T-cell (primary cell): Measurements from ENCODE around the gene LEMD1. TPM values are rescaled to one million over a fixed set of nuclear protein-coding genes. Genes with fewer than 3 reads are reported as not detected.
A peak's percentile ranks its signal among the peaks of the same experiment; 100 is the strongest.

Source experiments
- ATAC-seq, 4 experiments: fragments of 200-7000 bp in 3 of 4; fragments of 150-1000 bp in 1 of 4; cut with Tn5 transposase; replicated peaks in 1 of 4; 1 replicate in 3 of 4; 2 replicates in 1 of 4; pipeline ENCODE4 v1.10.0; 2021; ENCODE audit warnings: moderate library complexity in 3 of 4, mild to moderate bottlenecking in 2 of 4, moderate number of reproducible peaks in 1 of 4
- CTCF ChIA-PET, 2 donors: fragments of 300-600 bp; sonication (Branson Sonifier 250); formaldehyde crosslinking; loops; one replicate each; lab custom pipeline; 2022; ENCODE audit warnings: antibody characterized with exemption in 2 of 2; lab: Charles Lee
- POLR2A ChIA-PET, 2 donors: fragments of 300-600 bp; sonication (Branson Sonifier 250); formaldehyde crosslinking; loops; one replicate each; lab custom pipeline; 2022; ENCODE audit warnings: antibody characterized with exemption in 2 of 2; lab: Charles Lee
- DNase-seq, 35 experiments: peaks; one replicate each; pipeline versions ENCODE4 v3.0.0 to v3.0.0-alpha.2; 2013 to 2023
- H3K27ac ChIP-seq: one replicate; pipeline ENCODE4 v1.5.1; 2013; ENCODE audit warnings: low read length
- H3K27me3 ChIP-seq, 2 experiments: replicated peaks in 1 of 2; 1 replicate in 1 of 2; 2 replicates in 1 of 2; pipeline versions ENCODE4 v1.6.1 to v1.7.0; 2013; ENCODE audit warnings: low read length in 1 of 2, mixed read lengths in 1 of 2; ENCODE audit not compliant: control insufficient read depth in 2 of 2, insufficient read depth in 2 of 2; ENCODE audit errors: extremely low read depth in 1 of 2
- H3K36me3 ChIP-seq, 2 donors: 1 replicate in 1 of 2; 2 replicates in 1 of 2; pipeline versions ENCODE4 v1.6.1 to v1.7.0; 2013; ENCODE audit warnings: low read length in 1 of 2; ENCODE audit not compliant: control insufficient read depth in 2 of 2, insufficient read depth in 1 of 2; ENCODE audit errors: extremely low read depth in 1 of 2
- H3K4me1 ChIP-seq, 2 experiments: 1 replicate in 1 of 2; 2 replicates in 1 of 2; pipeline versions ENCODE4 v1.6.1 to v1.7.0; 2013; ENCODE audit warnings: low read length in 2 of 2, mixed read lengths in 1 of 2; ENCODE audit not compliant: insufficient read depth in 2 of 2, control insufficient read depth in 1 of 2; ENCODE audit errors: extremely low read depth in 1 of 2
- H3K4me3 ChIP-seq, 2 donors: 1 replicate in 1 of 2; 2 replicates in 1 of 2; pipeline versions ENCODE4 v1.5.1 to v1.7.0; 2013; ENCODE audit warnings: mild to moderate bottlenecking in 2 of 2, low read length in 1 of 2, moderate library complexity in 1 of 2; ENCODE audit not compliant: control insufficient read depth in 1 of 2; ENCODE audit errors: extremely low read depth in 1 of 2
- H3K9me3 ChIP-seq: 2 replicates; pipeline ENCODE4 v1.7.0; 2013
- H3K27ac Mint-ChIP-seq, 2 donors: one replicate each; pipeline ENCODE4 v1.8.0; 2020 to 2021; ENCODE audit warnings: mild to moderate bottlenecking in 2 of 2, mixed read lengths in 2 of 2
- H3K27me3 Mint-ChIP-seq, 2 donors: one replicate each; pipeline ENCODE4 v1.8.0; 2021 to 2022; ENCODE audit warnings: mixed read lengths in 2 of 2
- H3K36me3 Mint-ChIP-seq: one replicate; pipeline ENCODE4 v1.8.0; 2021; ENCODE audit warnings: mixed read lengths
- H3K4me1 Mint-ChIP-seq, 3 donors: one replicate each; pipeline ENCODE4 v1.8.0; 2020 to 2022; ENCODE audit warnings: mixed read lengths in 3 of 3, mild to moderate bottlenecking in 1 of 3
- H3K4me3 Mint-ChIP-seq, 3 donors: one replicate each; pipeline ENCODE4 v1.8.0; 2020 to 2022; ENCODE audit warnings: mild to moderate bottlenecking in 3 of 3, mixed read lengths in 3 of 3, moderate library complexity in 3 of 3
- H3K9me3 Mint-ChIP-seq, 3 donors: one replicate each; pipeline ENCODE4 v1.8.0; 2020 to 2022; ENCODE audit warnings: mixed read lengths in 3 of 3
- WGBS: methylation state at CpG from one replicate; pipeline ENCODE4 v1.1.5; 2013; ENCODE audit warnings: missing lambda C conversion rate; ENCODE audit not compliant: insufficient coverage; 5-methylcytosine and 5-hydroxymethylcytosine counted together
- total RNA-seq, 35 experiments: library from RNA in 6 of 35; stranded (reverse) in 6 of 35; fragments of 120-200 nt in 1 of 35; gene quantifications; one replicate each; pipeline versions ENCODE4 v1.2.1 to v1.2.4 and lab custom pipeline; 2013 to 2026

LEMD1 gene
- total RNA-seq, 5 donors from 2014 or later (not counting 1 experiment from before 2014, with no cell fraction given), result 0.69 to 0.98 TPM; not detected in 3

- ChIA-PET POLR2A (interaction anchor here in 1 of 2 donors (0.5 kb wide), 1 partner anchor 402 kb away, joined by 4 read pairs; no protein-coding TSS in a partner anchor), CTCF (interaction anchor here in 1 of 2 donors (2.6 kb wide), 1 partner anchor 16 kb away, joined by 12 read pairs; no protein-coding TSS in a partner anchor)
- DNase-seq (no peak), ATAC-seq (no peak)
- H3K27ac Mint-ChIP-seq, result no peak overlapping the region
- Histone ChIP-seq H3K4me3 (no peak overlapping the region), H3K36me3 (no peaks in the 10 kb centered on the region), H3K4me1 (peaks cover 0 to 7% of the 10 kb centered on the region in 2 experiments), H3K27me3 (peaks cover 0 to 13% of the 10 kb centered on the region in 2 experiments), H3K9me3 (no peaks in the 10 kb centered on the region), H3K27ac (no peak overlapping the region)
- no peaks in the 10 kb centered on the region for H3K9me3 Mint-ChIP-seq
- H3K36me3 Mint-ChIP-seq, result no peaks in the 10 kb centered on the region
- peaks cover 10 to 12% of the 10 kb centered on the region in 2 donors for H3K27me3 Mint-ChIP-seq
- no peak overlapping the region for H3K4me3 Mint-ChIP-seq
- peaks cover 5 to 8% (median 6%) of the 10 kb centered on the region in 3 donors for H3K4me1 Mint-ChIP-seq
- WGBS, result 85% methylated on average over 3 of the region's 7 CpGs
Measured at GRCh38 chr1:205338011-205338410, 83.8 kb downstream of the LEMD1 start.

GRCh38 chr1:205337481-205337880 lies 84.4 kb downstream of the LEMD1 start:
- H3K4me1 ChIP-seq, result peaks cover 0 to 3% of the 10 kb centered on the region in 2 experiments
- H3K4me3 ChIP-seq, result no peak overlapping the region
- ChIA-PET CTCF (interaction anchor here (0.7 to 2.6 kb wide), 7 partner anchors 16 to 196 kb away, joined by 3 to 12 read pairs (median 4); no protein-coding TSS in a partner anchor), POLR2A (interaction anchor here in 1 of 2 donors (0.5 kb wide), 1 partner anchor 402 kb away, joined by 4 read pairs; no protein-coding TSS in a partner anchor)
- no peak for DNase-seq
- Mint-ChIP-seq H3K27me3 (peaks cover 6 to 9% of the 10 kb centered on the region in 2 donors), H3K4me1 (peaks cover 3 to 4% (median 3%) of the 10 kb centered on the region in 3 donors), H3K4me3 (no peak overlapping the region), H3K27ac (no peak overlapping the region), H3K36me3 (no peaks in the 10 kb centered on the region), H3K9me3 (no peaks in the 10 kb centered on the region)
- no peaks in the 10 kb centered on the region for H3K9me3 ChIP-seq
- WGBS, result 63% methylated on average over 5 of the region's 7 CpGs
- no peak overlapping the region for H3K27ac ChIP-seq
- no peak for ATAC-seq
- H3K27me3 ChIP-seq, result peaks cover 0 to 8% of the 10 kb centered on the region in 2 experiments
- H3K36me3 ChIP-seq, result no peaks in the 10 kb centered on the region

DNA sequence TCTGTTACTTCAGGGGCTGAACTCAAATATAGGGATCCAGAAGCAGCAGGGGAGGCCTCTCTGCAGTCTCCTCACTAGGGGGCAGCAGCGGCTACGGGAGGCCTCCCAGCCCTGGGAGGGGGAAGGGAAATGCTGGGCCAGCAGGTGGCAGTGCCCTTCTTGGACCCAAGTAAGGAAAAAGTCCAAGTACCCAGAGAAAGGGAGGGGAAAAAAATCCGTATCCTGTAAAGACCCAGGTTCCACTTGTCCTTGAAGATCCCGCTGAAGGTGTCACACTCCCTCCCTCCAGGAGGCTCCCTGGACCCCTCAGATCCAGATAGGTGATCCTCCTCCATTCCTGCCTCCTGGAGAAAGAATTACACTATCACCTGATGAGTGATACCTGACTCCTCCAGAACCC lies 86.2 kb downstream of the LEMD1 start:
- Histone ChIP-seq H3K27me3 (peaks cover 0 to 8% of the 10 kb centered on the region in 2 experiments), H3K9me3 (no peaks in the 10 kb centered on the region), H3K4me1 (peaks cover 0 to 3% of the 10 kb centered on the region in 2 experiments), H3K4me3 (no peak overlapping the region), H3K27ac (no peak overlapping the region), H3K36me3 (no peaks in the 10 kb centered on the region)
- peaks cover 2 to 3% of the 10 kb centered on the region in 2 donors for H3K27me3 Mint-ChIP-seq
- ATAC-seq (peak; percentile 86 to 98 (median 94)), DNase-seq (peak; percentile 36 to 85 (median 69))
- CTCF ChIA-PET, result interaction anchor here (0.6 to 2.6 kb wide), 12 partner anchors 10 to 806 kb away, joined by 3 to 14 read pairs (median 4); no protein-coding TSS in a partner anchor
- no peak overlapping the region for H3K4me3 Mint-ChIP-seq
- peaks cover 0 to 2% (median 0%) of the 10 kb centered on the region in 3 donors for H3K4me1 Mint-ChIP-seq
- H3K9me3 Mint-ChIP-seq, result no peaks in the 10 kb centered on the region
- H3K27ac Mint-ChIP-seq, result no peak overlapping the region
- WGBS, result 0% methylated on average over 2 of the region's 4 CpGs
- H3K36me3 Mint-ChIP-seq, result no peaks in the 10 kb centered on the region
- POLR2A ChIA-PET, result interaction anchor here in 1 of 2 donors (1.0 kb wide), 1 partner anchor 51 kb away, joined by 3 read pairs; no protein-coding TSS in a partner anchor

DNA sequence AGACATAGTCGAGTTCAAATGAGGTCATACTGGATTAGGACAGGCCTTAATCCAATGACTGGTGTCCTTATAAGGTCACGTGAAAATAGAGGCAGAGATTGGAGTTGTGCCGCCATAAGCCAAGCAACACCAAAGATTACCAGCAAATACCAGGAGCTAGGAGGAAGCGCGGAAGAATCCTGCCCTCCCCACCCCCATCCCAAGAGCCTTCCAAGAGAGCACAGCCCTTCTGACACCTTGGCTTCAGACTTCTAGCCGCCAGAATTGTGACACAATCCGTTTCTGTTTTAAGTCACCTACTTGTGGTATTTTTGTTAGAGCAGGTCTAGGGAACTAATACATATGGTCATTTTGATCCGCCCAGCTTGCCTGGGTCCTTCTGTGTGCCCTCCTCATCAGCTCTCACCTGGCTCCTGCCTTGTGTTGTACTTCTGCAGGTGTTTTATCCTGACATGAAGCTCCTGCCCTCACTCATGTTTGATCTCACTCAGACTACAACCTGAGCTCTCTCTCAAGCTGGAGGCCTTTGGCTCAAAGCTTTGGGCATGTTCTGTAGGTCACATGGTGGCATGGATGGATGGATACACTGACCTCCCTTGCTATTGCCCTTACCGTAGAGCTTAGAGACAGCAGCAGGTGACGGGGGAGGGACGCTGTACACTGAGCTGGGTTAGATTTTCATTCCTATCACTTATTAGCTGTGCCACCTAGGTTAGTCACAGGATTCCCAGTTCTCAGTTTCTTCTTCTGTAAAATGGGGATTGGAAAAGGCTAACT lies 89.7 kb downstream of the LEMD1 start:
- ChIA-PET CTCF (interaction anchor here (0.6 to 1.6 kb wide), 7 partner anchors 22 to 192 kb away, joined by 3 to 9 read pairs (median 3); no protein-coding TSS in a partner anchor), POLR2A (no interaction called here)
- H3K36me3 Mint-ChIP-seq, result no peaks in the 10 kb centered on the region
- Histone ChIP-seq H3K36me3 (no peaks in the 10 kb centered on the region), H3K4me1 (peaks cover 0 to 3% of the 10 kb centered on the region in 2 experiments), H3K27ac (no peak overlapping the region), H3K4me3 (no peak overlapping the region), H3K27me3 (peaks cover 0 to 15% of the 10 kb centered on the region in 2 experiments), H3K9me3 (no peaks in the 10 kb centered on the region)
- 81% methylated on average over 4 of the region's 11 CpGs for WGBS
- no peak overlapping the region for H3K4me3 Mint-ChIP-seq
- H3K27me3 Mint-ChIP-seq, result peaks cover 4% of the 10 kb centered on the region in 2 donors
- no peak for ATAC-seq
- H3K27ac Mint-ChIP-seq, result no peak overlapping the region
- peaks cover 0 to 2% (median 0%) of the 10 kb centered on the region in 3 donors for H3K4me1 Mint-ChIP-seq
- DNase-seq, result no peak
- H3K9me3 Mint-ChIP-seq, result no peaks in the 10 kb centered on the region

Other genes with a start within 250 kb of the LEMD1 start
- gene DSTYK, start 210.4 kb downstream of the LEMD1 start, total RNA-seq, result 10 to 100 TPM; 13.8 to 15.7 (median 14.7) TPM
- gene TMCC2, start 194.1 kb downstream of the LEMD1 start, total RNA-seq, result 1 to 10 TPM; 1.0 to 3.3 (median 1.8) TPM
- 10 to 100 TPM; 15.0 to 38.7 (median 32.7) TPM for gene NUAK2, start 100.3 kb downstream of the LEMD1 start, total RNA-seq
- gene KLHDC8A, start 65.1 kb downstream of the LEMD1 start, total RNA-seq, result under 1 TPM in 1 of 5 donors, not detected in 4; 0.30 TPM
- gene BLACAT1, start 34.0 kb upstream of the LEMD1 start, total RNA-seq, result under 1 TPM in 3 of 5 donors, not detected in 2; 0.16 to 0.60 (median 0.30) TPM
- 1 to 10 TPM; 1.7 to 4.6 (median 2.1) TPM for gene CDK18, start 82.6 kb upstream of the LEMD1 start, total RNA-seq
- gene ELK4, start 210.0 kb upstream of the LEMD1 start, total RNA-seq, result 100 to 1,000 TPM; 131 to 185 (median 173) TPM